ENCODE measurements around the gene F5.

F5 gene

GRCh38 chr1:169484101-169484500 lies 102.2 kb downstream of the F5 start:
- no peak for TF ChIP-seq NFRKB (IDR thresholded peaks at IDR 0.05)
- no peak for TF ChIP-seq CTBP1 (IDR thresholded peaks at IDR 0.05; ENCODE audit: borderline replicate concordance)
- TF ChIP-seq LEF1 (IDR thresholded peaks at IDR 0.05; ENCODE audit: borderline replicate concordance) = no peak
- TF ChIP-seq ARNT (IDR thresholded peaks at IDR 0.05) = no peak
- no peak for TF ChIP-seq FOXM1 (IDR thresholded peaks at IDR 0.05; ENCODE audit: borderline replicate concordance)
- no peak for TF ChIP-seq FOXA1 (IDR thresholded peaks at IDR 0.05)
- no peak for TF ChIP-seq ZNF384 (IDR thresholded peaks at IDR 0.05)
- no peak for TF ChIP-seq SP1 (IDR thresholded peaks at IDR 0.05)
- no peak for TF ChIP-seq BHLHE40 (IDR thresholded peaks at IDR 0.05; ENCODE audit: borderline replicate concordance)
- no peak for TF ChIP-seq SUZ12 (IDR thresholded peaks at IDR 0.05)
- no peak for TF ChIP-seq L3MBTL2 (conservative IDR thresholded peaks at IDR 0.05)
- no peak for DNase-seq (ENCODE audit: extremely low spot score)
- POLR2A ChIA-PET = interaction anchor here (1.5 kb wide), 1 partner anchor 9 kb away, joined by 3 read pairs; no protein-coding TSS in a partner anchor
- CTCF ChIA-PET = no interaction called here

GRCh38 chr1:169483500-169483966 lies 102.7 kb downstream of the F5 start:
- CTCF ChIA-PET = no interaction called here
- POLR2A ChIA-PET = interaction anchor here (1.5 kb wide), 1 partner anchor 10 kb away, joined by 3 read pairs; no protein-coding TSS in a partner anchor
- TF ChIP-seq FOXM1 (IDR thresholded peaks at IDR 0.05; ENCODE audit: borderline replicate concordance) (peak; percentile 89), L3MBTL2 (conservative IDR thresholded peaks at IDR 0.05) (peak; percentile 88), NFRKB (IDR thresholded peaks at IDR 0.05) (no peak), ARNT (IDR thresholded peaks at IDR 0.05) (no peak), ZNF384 (IDR thresholded peaks at IDR 0.05) (no peak), PKNOX1 (IDR thresholded peaks at IDR 0.05) (0 out of 2 replicates have a peak, but pooled peaks have one; percentile 14), ELF4 (IDR thresholded peaks at IDR 0.05) (no peak), FOXK2 (IDR thresholded peaks at IDR 0.05) (peak; percentile 89)
- peak; percentile 67 for DNase-seq (ENCODE audit: extremely low spot score)

- DNase-seq (ENCODE audit: extremely low spot score) = no peak
- TF ChIP-seq FOXA1 (IDR thresholded peaks at IDR 0.05) (no peak), ZNF384 (IDR thresholded peaks at IDR 0.05) (no peak), NFRKB (IDR thresholded peaks at IDR 0.05) (no peak), PKNOX1 (IDR thresholded peaks at IDR 0.05) (no peak), LEF1 (IDR thresholded peaks at IDR 0.05; ENCODE audit: borderline replicate concordance) (no peak), FOXM1 (IDR thresholded peaks at IDR 0.05; ENCODE audit: borderline replicate concordance) (no peak), FOXK2 (IDR thresholded peaks at IDR 0.05) (no peak), SP1 (IDR thresholded peaks at IDR 0.05) (no peak), BHLHE40 (IDR thresholded peaks at IDR 0.05; ENCODE audit: borderline replicate concordance) (no peak), L3MBTL2 (conservative IDR thresholded peaks at IDR 0.05) (no peak), TARDBP (IDR thresholded peaks at IDR 0.05) (no peak), SUZ12 (IDR thresholded peaks at IDR 0.05) (no peak), CTBP1 (IDR thresholded peaks at IDR 0.05; ENCODE audit: borderline replicate concordance) (no peak), HDGF (IDR thresholded peaks at IDR 0.05; ENCODE audit: borderline replicate concordance) (no peak), ARNT (IDR thresholded peaks at IDR 0.05) (no peak), ELF4 (IDR thresholded peaks at IDR 0.05) (no peak)
- ChIA-PET POLR2A (no interaction called here), CTCF (interaction anchor here (1.0 kb wide), 1 partner anchor 67 kb away, joined by 3 read pairs; no protein-coding TSS in a partner anchor)
Observed at GRCh38 chr1:169479363-169480066, 106.8 kb downstream of the F5 start.

GRCh38 chr1:169478094-169478672 lies 108.1 kb downstream of the F5 start:
- DNase-seq (ENCODE audit: extremely low spot score) = no peak
- TF ChIP-seq HDGF (IDR thresholded peaks at IDR 0.05; ENCODE audit: borderline replicate concordance) = no peak
- TF ChIP-seq ZNF384 (IDR thresholded peaks at IDR 0.05) = 0 out of 2 replicates have a peak, but pooled peaks have one; percentile 57
- POLR2A ChIA-PET = no interaction called here
- CTCF ChIA-PET = no interaction called here

- ChIA-PET POLR2A (interaction anchor here (1.0 kb wide), 1 partner anchor 10 kb away, joined by 4 read pairs; the partner anchor contains the start of gene SLC19A2), CTCF (no interaction called here)
- TF ChIP-seq HDGF (IDR thresholded peaks at IDR 0.05; ENCODE audit: borderline replicate concordance) = no peak
- no peak for TF ChIP-seq SUZ12 (IDR thresholded peaks at IDR 0.05)
- TF ChIP-seq PKNOX1 (IDR thresholded peaks at IDR 0.05) = no peak
- no peak for TF ChIP-seq NFRKB (IDR thresholded peaks at IDR 0.05)
- no peak for TF ChIP-seq SP1 (IDR thresholded peaks at IDR 0.05)
- no peak for TF ChIP-seq BHLHE40 (IDR thresholded peaks at IDR 0.05; ENCODE audit: borderline replicate concordance)
- TF ChIP-seq L3MBTL2 (conservative IDR thresholded peaks at IDR 0.05) = no peak
- TF ChIP-seq FOXA1 (IDR thresholded peaks at IDR 0.05) = no peak
- no peak for TF ChIP-seq ZNF384 (IDR thresholded peaks at IDR 0.05)
- TF ChIP-seq ARNT (IDR thresholded peaks at IDR 0.05) = no peak
- no peak for TF ChIP-seq ELF4 (IDR thresholded peaks at IDR 0.05)
- no peak for TF ChIP-seq CTBP1 (IDR thresholded peaks at IDR 0.05; ENCODE audit: borderline replicate concordance)
- TF ChIP-seq TARDBP (IDR thresholded peaks at IDR 0.05) = no peak
- no peak for TF ChIP-seq FOXM1 (IDR thresholded peaks at IDR 0.05; ENCODE audit: borderline replicate concordance)
- no peak for TF ChIP-seq LEF1 (IDR thresholded peaks at IDR 0.05; ENCODE audit: borderline replicate concordance)
- TF ChIP-seq FOXK2 (IDR thresholded peaks at IDR 0.05) = no peak
- DNase-seq (ENCODE audit: extremely low spot score) = no peak
Observed at GRCh38 chr1:169475806-169476387, 110.4 kb downstream of the F5 start.
